Spinal cord (tissue), 10 donors: Measurements from ENCODE around the gene NCDN. TPM values are rescaled to one million over a fixed set of nuclear protein-coding genes. Genes with fewer than 3 reads are reported as not detected.
"Not testable (repeated sequence)": the region's sequence is repeated elsewhere in the genome, so short reads cannot be mapped to it uniquely, and the experiment has no call there.

Experiments
- DNase-seq, 6 donors: peaks; one replicate each; pipeline versions ENCODE4 v3.0.0 to v3.0.0-alpha.2; 2013 to 2015; ENCODE audit warnings: low spot score in 6 of 6, low read depth in 4 of 6
- H3K27ac ChIP-seq: one replicate; pipeline ENCODE4 v1.5.1; 2013; ENCODE audit warnings: low read depth, low read length, control low read depth
- H3K27me3 ChIP-seq: one replicate; pipeline ENCODE4 v1.6.1; 2013; ENCODE audit warnings: low read length; ENCODE audit not compliant: control insufficient read depth, insufficient read depth
- H3K36me3 ChIP-seq: one replicate; pipeline ENCODE4 v1.6.1; 2013; ENCODE audit warnings: low read length; ENCODE audit not compliant: control insufficient read depth, insufficient read depth
- H3K4me1 ChIP-seq: one replicate; pipeline ENCODE4 v1.6.1; 2013; ENCODE audit warnings: low read length; ENCODE audit not compliant: control insufficient read depth, insufficient read depth
- H3K4me3 ChIP-seq: one replicate; pipeline ENCODE4 v1.5.1; 2013; ENCODE audit warnings: low read depth, low read length, control low read depth
- H3K9me3 ChIP-seq: one replicate; pipeline ENCODE4 v1.6.1; 2013; ENCODE audit warnings: low read length; ENCODE audit not compliant: control insufficient read depth, insufficient read depth
- WGBS: methylation state at CpG from one replicate; pipeline ENCODE4 v1.1.5; 2013; ENCODE audit warnings: missing lambda C conversion rate; ENCODE audit not compliant: insufficient coverage; 5-methylcytosine and 5-hydroxymethylcytosine counted together
- polyA plus RNA-seq, 2 donors: library from polyadenylated mRNA; unstranded; fragments of 120-200 nt; gene quantifications; one replicate each; pipeline ENCODE4 v1.2.1, GENCODE V29; 2013; ENCODE audit not compliant: insufficient read length in 2 of 2
- total RNA-seq, 2 donors: library from RNA; depleted of rRNA in 1 of 2; stranded (reverse); fragments of 120-200 nt in 1 of 2; fragments of >200 nt in 1 of 2; gene quantifications; one replicate each; pipeline versions ENCODE4 v1.2.3 to v1.2.4, GENCODE V29; 2013 to 2014
- donor health status: healthy.

NCDN gene
- total and polyA plus RNA-seq, 4 donors = 39.9 to 209 (median 159) TPM

- Histone ChIP-seq H3K36me3 (peaks cover 24% of the 10 kb centered on the region), H3K9me3 (no peaks in the 10 kb centered on the region), H3K4me1 (peaks cover 31% of the 10 kb centered on the region), H3K4me3 (no peak overlapping the region), H3K27me3 (peaks cover 80% of the 10 kb centered on the region), H3K27ac (no peak overlapping the region)
- DNase-seq = no peak
- WGBS = 85% methylated on average over 5 of the region's 5 CpGs
These were observed 17.9 kb downstream of the NCDN start for GRCh38 chr1:35575416-35575958.

GRCh38 chr1:35576061-35576765 is 18.6 kb downstream of the NCDN start:
- DNase-seq = no peak
- Histone ChIP-seq H3K27me3 (peaks cover 74% of the 10 kb centered on the region), H3K4me1 (peaks cover 31% of the 10 kb centered on the region), H3K36me3 (peaks cover 24% of the 10 kb centered on the region), H3K9me3 (no peaks in the 10 kb centered on the region), H3K4me3 (no peak overlapping the region), H3K27ac (no peak overlapping the region)
- 38% methylated on average over 10 of the region's 10 CpGs for WGBS

DNA sequence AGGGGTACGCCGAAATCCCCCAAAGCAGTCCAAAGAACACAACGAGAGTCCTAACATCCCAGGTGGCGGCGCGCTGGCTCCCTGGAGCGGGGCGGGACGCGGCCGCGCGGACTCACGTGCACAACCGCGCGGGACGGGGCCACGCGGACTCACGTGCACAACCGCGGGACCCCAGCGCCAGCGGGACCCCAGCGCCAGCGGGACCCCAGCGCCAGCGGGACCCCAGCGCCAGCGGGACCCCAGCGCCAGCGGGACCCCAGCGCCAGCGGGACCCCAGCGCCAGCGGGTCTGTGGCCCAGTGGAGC is 19.1 kb downstream of the NCDN start:
- H3K27ac ChIP-seq, H3K4me3 ChIP-seq, DNase-seq, H3K9me3 ChIP-seq: not testable (repeated sequence)
- Histone ChIP-seq H3K4me1 (peaks cover 31% of the 10 kb centered on the region), H3K36me3 (peaks cover 24% of the 10 kb centered on the region), H3K27me3 (peaks cover 69% of the 10 kb centered on the region)
- 7% methylated on average over 37 of the region's 37 CpGs for WGBS

GRCh38 chr1:35577071-35577998 is 19.7 kb downstream of the NCDN start:
- Histone ChIP-seq H3K4me1 (peaks cover 31% of the 10 kb centered on the region), H3K27me3 (peaks cover 63% of the 10 kb centered on the region), H3K9me3 (no peaks in the 10 kb centered on the region), H3K27ac (no peak overlapping the region), H3K4me3 (peak overlapping the region; percentile 32), H3K36me3 (peaks cover 24% of the 10 kb centered on the region)
- DNase-seq = no peak
- WGBS = 13% methylated on average over 69 of the region's 70 CpGs

- no peak for DNase-seq
- Histone ChIP-seq H3K36me3 (peaks cover 11% of the 10 kb centered on the region), H3K4me3 (no peak overlapping the region), H3K9me3 (no peaks in the 10 kb centered on the region), H3K4me1 (peaks cover 18% of the 10 kb centered on the region), H3K27ac (no peak overlapping the region), H3K27me3 (peaks cover 28% of the 10 kb centered on the region)
- no CpG with 5 or more reads among the region's 4 CpGs for WGBS
These were observed 23.4 kb downstream of the NCDN start for GRCh38 chr1:35580949-35581388.

DNA sequence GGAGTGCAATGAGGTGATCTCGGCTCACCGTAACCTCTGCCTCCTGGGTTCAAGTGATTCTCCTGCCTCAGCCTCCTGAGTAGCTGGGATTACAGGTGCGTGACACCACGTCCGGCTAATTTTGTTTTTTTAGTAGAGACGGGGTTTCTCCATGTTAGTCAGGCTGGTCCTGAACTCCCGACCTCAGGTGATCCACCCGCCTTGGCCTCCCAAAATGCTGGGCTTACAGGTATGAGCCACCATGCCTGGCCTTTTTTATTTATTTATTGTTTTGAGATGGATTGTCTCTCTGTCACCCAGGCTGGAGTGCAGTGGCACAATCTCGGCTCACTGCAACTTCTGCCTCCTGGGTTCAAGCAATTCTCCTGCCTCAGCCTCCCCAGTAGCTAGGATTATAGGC is 24.0 kb downstream of the NCDN start:
- Histone ChIP-seq H3K4me1 (peaks cover 14% of the 10 kb centered on the region), H3K27me3 (peaks cover 21% of the 10 kb centered on the region)
- not testable (repeated sequence) for H3K27ac ChIP-seq, DNase-seq, H3K36me3 ChIP-seq, H3K9me3 ChIP-seq, H3K4me3 ChIP-seq
- 96% methylated on average over 5 of the region's 9 CpGs for WGBS

- H3K4me1 ChIP-seq = no peaks in the 10 kb centered on the region
- no peaks in the 10 kb centered on the region for H3K9me3 ChIP-seq
- WGBS = 91% methylated on average over 1 of the region's 3 CpGs
- DNase-seq = no peak
- peaks cover 23% of the 10 kb centered on the region for H3K36me3 ChIP-seq
- no peak overlapping the region for H3K27ac ChIP-seq
- H3K4me3 ChIP-seq = no peak overlapping the region
- no peaks in the 10 kb centered on the region for H3K27me3 ChIP-seq
These were observed 27.7 kb downstream of the NCDN start for GRCh38 chr1:35585281-35585680.

DNA sequence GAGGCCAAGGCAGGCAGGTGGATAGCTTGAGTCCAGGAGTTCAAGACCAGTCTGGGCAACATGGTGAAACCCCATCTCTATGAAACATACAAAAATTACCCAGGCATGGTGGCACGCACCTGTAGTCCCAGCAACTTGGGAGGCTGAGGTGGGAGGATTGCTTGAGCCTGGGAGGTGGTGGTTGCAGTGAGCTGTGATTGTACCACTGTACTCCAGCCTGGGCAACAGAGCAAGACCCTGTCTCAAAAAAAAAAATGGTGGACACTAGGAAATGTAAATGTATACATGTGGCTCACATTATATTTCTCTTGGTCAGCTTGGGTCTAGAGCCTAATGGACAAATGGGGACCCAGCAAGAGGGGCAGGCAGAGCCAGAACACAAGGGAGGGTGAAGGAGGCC is 28.2 kb downstream of the NCDN start:
- not testable (repeated sequence) for DNase-seq, H3K27me3 ChIP-seq, H3K27ac ChIP-seq, H3K9me3 ChIP-seq, H3K4me3 ChIP-seq, H3K4me1 ChIP-seq
- H3K36me3 ChIP-seq = peaks cover 28% of the 10 kb centered on the region
- no CpG with 5 or more reads among the region's 1 CpG for WGBS

DNA sequence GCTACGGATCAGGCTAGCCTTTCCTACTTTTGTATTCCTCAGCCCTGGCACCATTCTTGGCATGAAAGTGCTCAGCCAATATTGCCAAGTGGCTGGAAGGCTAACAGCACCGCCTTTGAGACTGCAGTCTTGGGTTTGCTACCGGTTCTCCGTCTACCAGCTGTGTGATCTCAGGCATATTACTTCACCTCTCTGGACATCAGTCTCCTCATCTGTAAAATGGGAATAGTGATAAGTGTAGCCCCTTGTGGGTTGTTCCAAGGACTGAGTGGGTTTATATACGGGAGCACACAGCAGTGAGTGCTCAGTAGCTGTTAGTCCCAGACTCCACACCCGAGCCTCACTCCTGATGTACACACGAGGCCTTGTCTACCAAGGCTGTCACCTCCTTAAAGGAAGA is 29.2 kb downstream of the NCDN start:
- WGBS = 81% methylated on average over 4 of the region's 7 CpGs
- Histone ChIP-seq H3K27ac (no peak overlapping the region), H3K9me3 (no peaks in the 10 kb centered on the region), H3K36me3 (peaks cover 32% of the 10 kb centered on the region), H3K4me3 (no peak overlapping the region), H3K27me3 (no peaks in the 10 kb centered on the region), H3K4me1 (no peaks in the 10 kb centered on the region)
- DNase-seq = no peak
